ENCODE data around the gene PATZ1.
A peak's percentile ranks its signal among the peaks of the same experiment; 100 is the strongest.

- peak; percentile 75 for TF ChIP-seq CTCF (conservative IDR thresholded peaks at IDR 0.05)
- no peak for TF ChIP-seq EZH2 (IDR thresholded peaks at IDR 0.05; ENCODE audit: low read depth)
These were observed 53.7 kb downstream of the PATZ1 start, which contains the start of gene PIK3IP1 for GRCh38 chr22:31292236-31292989.
